ENCODE measurements around the gene SPACDR. TPM values are rescaled to one million over a fixed set of nuclear protein-coding genes. Genes with fewer than 3 reads are reported as not detected.

SPACDR gene
- total and polyA plus RNA-seq, 2 experiments from 2014 or later: 0.42 to 0.52 TPM

- Histone ChIP-seq H3K27me3 (ENCODE audit: insufficient read depth) (peaks cover 10% of the 10 kb centered on the region), H3K79me2 (replicated peaks; ENCODE audit: insufficient read depth) (no peaks in the 10 kb centered on the region), H3K36me3 (ENCODE audit: insufficient read depth) (no peaks in the 10 kb centered on the region), H3K4me1 (ENCODE audit: insufficient read depth) (peaks cover 18% of the 10 kb centered on the region), H4K20me1 (replicated peaks; ENCODE audit: insufficient read depth) (no peaks in the 10 kb centered on the region), H3F3A (replicated peaks; ENCODE audit: low read depth) (0 out of 2 replicates have a peak, but pooled peaks cover 3% of the 10 kb centered on the region), H3K9me2 (ENCODE audit: insufficient read depth) (no peaks in the 10 kb centered on the region), H3K4me3 (no peak overlapping the region), H3K4me2 (no peak overlapping the region), H3K27ac (ENCODE audit: low read depth) (no peak overlapping the region), H2AFZ (no peak overlapping the region)
- no peak overlapping the region for H3K4me3 Mint-ChIP-seq
- peaks cover 31% of the 10 kb centered on the region for H3K4me1 Mint-ChIP-seq
- DNase-seq (ENCODE audit: low spot score): peak; percentile 98
- TF ChIP-seq ZNF462 (CRISPR knock-in tag; IDR thresholded peaks at IDR 0.05) (no peak), CTCF (conservative IDR thresholded peaks at IDR 0.05; ENCODE audit: low read depth in 2 of 2) (0 out of 4 replicates have a peak, but pooled peaks of 1 of the 2 experiments have one; percentile 7)
- peak; percentile 61 for ATAC-seq
- no peaks in the 10 kb centered on the region; the same call in 2 of the 3 replicates for H3K36me3 Mint-ChIP-seq (ENCODE audit: low read depth)
- no peaks in the 10 kb centered on the region for H3K9me3 Mint-ChIP-seq
- peaks cover 30% of the 10 kb centered on the region for H3K27me3 Mint-ChIP-seq (ENCODE audit: insufficient read depth, low read depth, poor library complexity)
- H3K27ac Mint-ChIP-seq: peak overlapping the region; percentile 39; the same call in 1 of the 2 replicates
Measured at GRCh38 chr7:100489824-100490223, 25.8 kb upstream of the SPACDR start.

GRCh38 chr7:100489121-100489520 lies 25.1 kb upstream of the SPACDR start:
- no peak for DNase-seq (ENCODE audit: low spot score)
- Mint-ChIP-seq H3K36me3 (ENCODE audit: low read depth) (no peaks in the 10 kb centered on the region; the same call in 2 of the 3 replicates), H3K4me1 (peaks cover 33% of the 10 kb centered on the region), H3K4me3 (no peak overlapping the region), H3K9me3 (no peaks in the 10 kb centered on the region), H3K27ac (no peak overlapping the region), H3K27me3 (ENCODE audit: insufficient read depth, low read depth, poor library complexity) (peaks cover 32% of the 10 kb centered on the region)
- peaks cover 10% of the 10 kb centered on the region for H3K27me3 ChIP-seq (ENCODE audit: insufficient read depth)
- no peaks in the 10 kb centered on the region for H3K9me2 ChIP-seq (ENCODE audit: insufficient read depth)
- H3K79me2 ChIP-seq (replicated peaks; ENCODE audit: insufficient read depth): no peaks in the 10 kb centered on the region
- peaks cover 19% of the 10 kb centered on the region for H3K4me1 ChIP-seq (ENCODE audit: insufficient read depth)
- no peak overlapping the region for H3K27ac ChIP-seq (ENCODE audit: low read depth)
- 0 out of 2 replicates have a peak, but pooled peaks cover 3% of the 10 kb centered on the region for H3F3A ChIP-seq (replicated peaks; ENCODE audit: low read depth)
- H3K4me3 ChIP-seq: no peak overlapping the region
- H4K20me1 ChIP-seq (replicated peaks; ENCODE audit: insufficient read depth): no peaks in the 10 kb centered on the region
- no peak overlapping the region for H3K4me2 ChIP-seq
- ATAC-seq: no peak
- no peaks in the 10 kb centered on the region for H3K36me3 ChIP-seq (ENCODE audit: insufficient read depth)
- H2AFZ ChIP-seq: no peak overlapping the region
- no peak for TF ChIP-seq POLR2AphosphoS5 (IDR thresholded peaks at IDR 0.05; ENCODE audit: low read depth)

Data from GM23338 (cell line).